Ishikawa (cell line): ENCODE measurements around the gene CRHBP.

ENCODE experiments used
- CEBPB ChIP-seq: IDR thresholded peaks from 2 replicates; pipeline ENCODE4 v1.6.1; 2012
- CREB1 ChIP-seq: IDR thresholded peaks from 2 replicates; pipeline ENCODE4 v1.6.1; 2012; ENCODE audit warnings: low read depth
- EGR1 ChIP-seq: IDR thresholded peaks from 2 replicates; pipeline ENCODE4 v1.6.1; 2012
- EP300 ChIP-seq: IDR thresholded peaks from 2 replicates; pipeline ENCODE4 v1.6.1; 2012; ENCODE audit warnings: borderline replicate concordance
- FOXM1 ChIP-seq: IDR thresholded peaks from 2 replicates; pipeline ENCODE4 v1.6.1; 2012; ENCODE audit warnings: low read depth, borderline replicate concordance
- MAX ChIP-seq: IDR thresholded peaks from 2 replicates; pipeline ENCODE4 v1.6.1; 2012
- NFIC ChIP-seq: IDR thresholded peaks from 2 replicates; pipeline ENCODE4 v1.6.1; 2012
- RAD21 ChIP-seq: IDR thresholded peaks from 2 replicates; pipeline ENCODE4 v1.6.1; 2012; ENCODE audit warnings: low read depth
- REST ChIP-seq: IDR thresholded peaks from 2 replicates; pipeline ENCODE4 v1.6.1; 2012; ENCODE audit warnings: low read depth, mild to moderate bottlenecking
- TAF1 ChIP-seq: IDR thresholded peaks from 2 replicates; pipeline ENCODE4 v1.6.1; 2012; ENCODE audit warnings: low read depth, mild to moderate bottlenecking
- TCF12 ChIP-seq: IDR thresholded peaks from 2 replicates; pipeline ENCODE4 v1.6.1; 2012; ENCODE audit warnings: low read depth
- TEAD4 ChIP-seq: IDR thresholded peaks from 2 replicates; pipeline ENCODE4 v1.6.1; 2012
- USF1 ChIP-seq: IDR thresholded peaks from 2 replicates; pipeline ENCODE4 v1.6.1; 2012
- YY1 ChIP-seq: IDR thresholded peaks from 2 replicates; pipeline ENCODE4 v1.6.1; 2012; ENCODE audit warnings: low read depth
- ZBTB7A ChIP-seq: IDR thresholded peaks from 2 replicates; pipeline ENCODE4 v1.6.1; 2012; ENCODE audit warnings: low read depth

Gene CRHBP

GRCh38 chr5:76944638-76945037 lies 8.2 kb upstream of the CRHBP start:
- no peak for TF ChIP-seq CREB1
- TF ChIP-seq TEAD4: no peak
- TF ChIP-seq REST: no peak
- TF ChIP-seq YY1: no peak
- TF ChIP-seq NFIC: no peak
- no peak for TF ChIP-seq TCF12

- TF ChIP-seq USF1 (no peak), TAF1 (no peak), CEBPB (no peak), CREB1 (no peak), FOXM1 (no peak), TCF12 (no peak), NFIC (no peak), YY1 (no peak), REST (no peak)
Observed at GRCh38 chr5:76946090-76946489, 6.8 kb upstream of the CRHBP start.

GRCh38 chr5:76947082-76947503 lies 5.8 kb upstream of the CRHBP start:
- no peak for TF ChIP-seq FOXM1
- TF ChIP-seq TCF12: no peak
- no peak for TF ChIP-seq CREB1
- no peak for TF ChIP-seq CEBPB
- TF ChIP-seq TEAD4: no peak
- TF ChIP-seq TAF1: no peak
- no peak for TF ChIP-seq EGR1
- TF ChIP-seq REST: no peak

- no peak for TF ChIP-seq EP300
- no peak for TF ChIP-seq EGR1
- no peak for TF ChIP-seq ZBTB7A
- no peak for TF ChIP-seq RAD21
- no peak for TF ChIP-seq YY1
- no peak for TF ChIP-seq CEBPB
- no peak for TF ChIP-seq REST
- TF ChIP-seq FOXM1: no peak
- TF ChIP-seq CREB1: no peak
- TF ChIP-seq TAF1: no peak
- TF ChIP-seq TCF12: no peak
- no peak for TF ChIP-seq USF1
- TF ChIP-seq MAX: no peak
- no peak for TF ChIP-seq TEAD4
- no peak for TF ChIP-seq NFIC
Observed at GRCh38 chr5:76953551-76954382, 922 bp downstream of the CRHBP start.
